ENCODE data around the gene HNRNPDL.
"Not testable (repeated sequence)": the region's sequence is repeated elsewhere in the genome, so short reads cannot be mapped to it uniquely, and the experiment has no call there.

The HNRNPDL gene
- total RNA-seq = 585 to 914 (median 670) reads per million in 3 experiments

DNA sequence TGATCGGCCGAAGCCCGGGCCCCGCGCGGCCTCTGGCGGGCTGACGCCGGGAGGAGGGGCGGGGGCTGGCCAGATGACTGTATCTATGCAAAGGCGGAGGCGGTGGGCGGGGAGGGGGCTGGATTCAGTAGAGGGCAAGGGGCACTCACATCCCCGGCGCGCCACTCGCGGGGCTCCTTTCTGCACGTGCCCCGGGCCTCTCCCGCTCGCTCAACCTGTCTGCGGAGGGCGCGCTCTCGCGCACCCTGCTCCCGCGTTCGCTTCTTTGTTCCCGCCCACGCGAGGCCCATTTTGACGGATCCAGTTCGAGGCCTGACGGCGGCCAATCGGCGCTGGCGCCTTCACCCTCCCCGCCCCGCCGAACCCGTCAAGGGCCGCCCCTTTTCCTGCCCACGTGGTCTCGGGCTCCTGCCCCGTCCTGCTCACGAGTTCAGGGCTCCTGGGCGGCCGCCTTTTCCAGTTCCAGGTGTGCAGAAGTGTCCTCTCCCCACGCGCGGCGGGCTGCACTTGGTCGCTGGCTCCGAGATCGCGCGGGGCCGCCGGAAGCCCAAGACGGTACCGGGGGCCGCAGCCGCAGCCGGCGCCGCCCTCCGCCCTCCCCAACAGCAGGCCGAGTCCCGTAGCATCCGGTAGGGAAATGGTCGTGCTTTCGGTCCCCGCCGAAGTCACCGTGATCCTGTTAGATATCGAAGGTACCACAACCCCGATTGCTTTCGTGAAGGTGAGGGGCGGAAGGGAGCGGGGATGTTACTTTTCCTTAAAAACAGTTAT, at the start of gene HNRNPDL, which contains the start of gene ENOPH1:
TSS of gene HNRNPDL (minus strand) at position 270 of the 771 bp plus-strand sequence. CDS start 772 bp downstream, outside the sequence.
TSS of gene ENOPH1 (plus strand) at position 398 of the 771 bp plus-strand sequence. CDS start at position 638, 240 bp downstream.
- DNase-seq = peak; percentile 96

- no peak for DNase-seq
Measured at GRCh38 chr4:82479562-82479961, 49.3 kb upstream of the HNRNPDL start.

DNA sequence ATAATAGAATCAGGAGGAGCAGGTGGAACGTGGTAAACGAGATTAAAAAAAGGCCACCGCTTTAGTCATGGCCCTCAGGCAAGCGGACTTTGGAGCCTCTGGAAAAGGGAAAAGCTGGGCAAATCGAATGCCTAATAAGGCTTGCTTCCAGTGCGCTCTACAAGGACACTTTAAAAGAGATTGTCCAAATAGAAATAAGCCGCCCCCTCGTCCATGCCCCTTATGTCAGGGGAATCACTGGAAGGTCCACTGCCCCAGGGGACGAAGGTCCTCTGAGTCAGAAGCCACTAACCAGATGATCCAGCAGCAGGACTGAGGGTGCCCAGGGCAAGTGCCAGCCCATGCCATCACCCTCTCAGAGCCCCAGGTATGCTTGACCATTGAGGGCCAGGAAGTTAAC, 47.2 kb upstream of the HNRNPDL start:
- not testable (repeated sequence) for DNase-seq

DNA sequence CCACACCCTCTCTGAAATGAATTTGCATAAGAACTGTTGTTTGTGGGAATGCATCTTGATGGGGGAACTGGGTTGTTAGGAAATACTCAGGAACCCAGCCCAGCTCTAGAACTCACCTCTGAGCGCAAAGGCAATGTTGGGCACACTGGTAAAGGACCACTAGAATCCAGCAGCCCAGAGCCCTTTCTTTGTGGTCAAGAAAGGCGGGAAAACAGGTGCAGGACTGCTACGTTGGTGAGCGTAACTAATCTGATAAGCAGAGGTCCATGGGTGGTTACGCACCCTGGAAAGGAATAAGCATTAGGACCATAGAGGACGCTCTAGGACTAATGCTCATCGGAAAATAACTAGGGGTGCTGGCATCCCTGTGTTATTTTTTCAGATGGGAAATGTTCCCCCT, 45.7 kb upstream of the HNRNPDL start:
- not testable (repeated sequence) for DNase-seq

GRCh38 chr4:82473621-82474164, 43.4 kb upstream of the HNRNPDL start:
- no peak for DNase-seq

DNA sequence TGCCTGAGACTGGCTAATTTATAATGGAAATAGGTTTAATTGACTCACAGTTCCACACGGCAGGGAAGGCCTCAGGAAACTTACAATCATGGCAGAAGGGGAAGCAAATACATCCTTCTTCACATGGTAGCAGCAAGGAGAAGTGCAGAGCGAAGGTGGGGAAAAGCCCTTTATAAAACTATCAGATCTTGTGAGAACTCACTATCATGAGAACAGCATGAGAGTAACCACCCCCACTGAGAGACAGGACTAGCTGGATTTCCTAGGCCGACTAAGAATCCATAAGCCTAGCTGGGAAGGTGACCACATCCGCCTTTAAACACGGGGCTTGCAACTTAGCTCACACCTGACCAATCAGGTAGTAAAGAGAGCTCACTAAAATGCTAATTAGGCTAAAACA, 42.8 kb upstream of the HNRNPDL start:
- DNase-seq = not testable (repeated sequence)

- no peak for DNase-seq
Measured at GRCh38 chr4:82469791-82470345, 39.6 kb upstream of the HNRNPDL start.

DNA sequence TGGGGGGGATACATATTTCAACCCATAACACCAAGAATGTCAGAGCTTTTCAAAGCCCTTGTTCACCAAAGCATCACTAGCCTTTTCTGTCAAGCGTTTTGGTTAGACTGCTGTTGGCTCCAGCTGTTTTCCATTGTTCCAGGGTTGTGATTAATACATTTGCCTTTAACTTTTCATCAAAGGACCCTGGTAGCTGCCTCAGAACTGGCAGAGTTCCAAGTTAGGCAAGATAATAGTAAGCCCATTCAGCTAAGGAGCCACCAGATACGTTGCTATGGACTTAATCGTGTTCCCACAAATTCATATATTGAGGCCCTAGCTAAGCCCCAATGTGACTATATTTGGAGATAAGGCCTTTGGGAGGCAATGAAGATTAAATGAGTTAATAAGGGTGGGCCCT, 37.2 kb upstream of the HNRNPDL start:
- DNase-seq = no peak

- no peak for DNase-seq
Measured at GRCh38 chr4:82463221-82463620, 33.0 kb upstream of the HNRNPDL start.

- DNase-seq = peak; percentile 69
Measured at GRCh38 chr4:82462415-82462831, 32.2 kb upstream of the HNRNPDL start.

DNA sequence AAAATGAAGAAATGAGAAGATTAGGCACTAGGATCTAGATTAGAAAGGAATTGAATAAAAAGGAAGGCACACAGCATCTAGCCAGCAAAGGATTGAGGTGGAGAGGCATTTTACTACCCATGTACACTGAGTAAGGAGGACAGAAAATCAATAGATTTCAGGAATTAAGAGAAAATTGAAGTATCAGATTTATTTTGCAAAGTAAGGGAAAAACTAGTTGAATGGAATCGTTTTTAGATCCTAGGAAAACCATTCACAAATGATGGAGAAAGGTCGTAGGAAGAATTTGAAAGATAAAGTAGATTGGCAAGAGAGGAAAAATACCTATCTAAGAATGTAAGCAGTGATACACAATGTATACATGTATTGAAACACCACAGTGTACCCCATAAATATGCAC, 31.4 kb upstream of the HNRNPDL start:
- no peak for DNase-seq

DNA sequence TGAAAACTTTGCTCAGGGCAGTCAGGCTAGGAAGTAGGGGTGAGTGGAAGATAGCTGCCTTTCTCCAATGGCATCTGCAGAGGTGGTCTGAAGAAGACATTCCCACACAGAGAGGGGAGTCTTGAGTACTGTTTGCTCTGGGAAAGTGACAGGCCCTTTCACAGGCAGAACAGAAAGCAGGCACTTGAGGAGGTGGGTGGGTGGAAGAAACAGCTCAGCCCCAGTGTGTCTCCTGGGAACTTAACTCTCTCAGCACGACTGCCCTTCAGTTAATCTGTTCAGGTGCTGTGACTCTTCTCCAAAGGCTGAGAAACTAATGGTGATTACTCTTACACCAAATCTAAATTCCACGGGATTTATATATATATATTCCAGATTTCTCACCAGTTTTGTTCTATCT, 28.5 kb upstream of the HNRNPDL start:
- DNase-seq = no peak

- no peak for DNase-seq
Measured at GRCh38 chr4:82457266-82457665, 27.0 kb upstream of the HNRNPDL start.

GRCh38 chr4:82452026-82452425, 21.8 kb upstream of the HNRNPDL start:
- no peak for DNase-seq

DNA sequence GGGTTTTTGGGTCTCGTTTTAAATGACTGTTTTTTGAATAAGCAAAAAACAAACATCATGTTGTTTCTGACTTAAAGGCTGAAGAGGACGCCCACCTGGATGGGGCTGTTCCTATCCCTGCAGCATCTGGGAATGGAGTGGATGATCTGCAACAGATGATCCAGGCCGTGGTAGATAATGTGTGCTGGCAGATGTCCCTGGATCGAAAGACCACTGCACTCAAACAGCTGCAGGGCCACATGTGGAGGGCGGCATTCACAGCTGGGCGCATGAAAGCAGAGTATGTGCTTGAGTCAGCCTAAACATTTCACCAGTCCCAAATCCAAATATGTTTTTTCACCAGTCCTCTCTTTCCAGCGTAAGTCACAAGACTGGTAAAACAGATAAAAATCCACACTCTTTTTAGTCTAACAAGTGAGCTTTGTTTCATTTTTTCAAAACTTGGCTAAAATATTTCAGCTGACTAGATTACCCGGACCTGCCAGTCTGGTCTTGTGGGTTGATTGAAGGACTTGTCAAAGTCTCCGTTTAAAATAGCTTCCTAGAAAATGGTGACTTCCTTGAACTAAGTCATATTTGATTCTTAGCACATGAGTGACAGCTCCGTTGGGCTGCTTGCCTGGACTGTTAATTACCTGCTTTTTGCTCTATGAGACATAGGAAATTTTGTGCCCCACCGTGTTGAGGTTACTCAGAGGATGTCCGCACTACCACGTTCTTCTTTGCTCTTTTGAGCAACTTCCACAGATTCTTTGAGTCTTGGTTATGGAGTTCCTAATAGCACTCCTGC, 20.9 kb upstream of the HNRNPDL start:
- DNase-seq = no peak

GRCh38 chr4:82447886-82448285, 17.6 kb upstream of the HNRNPDL start:
- DNase-seq = no peak

- DNase-seq = no peak
Measured at GRCh38 chr4:82439088-82439487, 8.8 kb upstream of the HNRNPDL start.

- no peak for DNase-seq
Measured at GRCh38 chr4:82437285-82438005, 7.2 kb upstream of the HNRNPDL start.

GRCh38 chr4:82436780-82437179, 6.5 kb upstream of the HNRNPDL start:
- DNase-seq = no peak

- DNase-seq = no peak
Measured at GRCh38 chr4:82436130-82436529, 5.9 kb upstream of the HNRNPDL start.

- DNase-seq = no peak
Measured at GRCh38 chr4:82434949-82435348, 4.7 kb upstream of the HNRNPDL start.

GRCh38 chr4:82433791-82434190, 3.5 kb upstream of the HNRNPDL start:
- DNase-seq = no peak

- DNase-seq = no peak
Measured at GRCh38 chr4:82432596-82432995, 2.3 kb upstream of the HNRNPDL start.
